SU-DHL-6 (cell line): ENCODE measurements around the gene ALX4.

Experiments
- H2AFZ ChIP-seq: fragments of 200-600 bp; sonication (generic); 2 replicates; pipeline ENCODE4 v1.6.1; 2014; ENCODE audit warnings: low read depth, mild to moderate bottlenecking, moderate library complexity, mixed read lengths, antibody characterized with exemption, low read length; ENCODE audit not compliant: severe bottlenecking
- H3F3A ChIP-seq: fragments of 200-600 bp; shearing (Covaris generic); 2 replicates; pipeline ENCODE4 v1.6.0; 2016; ENCODE audit warnings: antibody characterized with exemption, mild to moderate bottlenecking; ENCODE audit not compliant: insufficient read depth
- H3K27ac ChIP-seq: fragments of 200-600 bp; sonication (generic); 2 replicates; pipeline ENCODE4 v1.5.1; 2016; ENCODE audit warnings: low read depth, mild to moderate bottlenecking, low read length, moderate library complexity, mixed read lengths
- H3K27me3 ChIP-seq: fragments of 200-600 bp; sonication (generic), shearing (Covaris generic); 2 replicates; pipeline ENCODE4 v1.6.0; 2014; ENCODE audit warnings: mild to moderate bottlenecking, low read length
- H3K36me3 ChIP-seq: fragments of 200-600 bp; sonication (generic); 2 replicates; pipeline ENCODE4 v1.6.1; 2014; ENCODE audit warnings: mild to moderate bottlenecking, low read length, mixed read lengths
- H3K4me2 ChIP-seq: fragments of 300-600, 200-600 bp; shearing (Covaris generic), sonication (generic); 2 replicates; pipeline ENCODE4 v1.6.0; 2014; ENCODE audit warnings: low read length, low read depth, mild to moderate bottlenecking; ENCODE audit not compliant: poor library complexity, severe bottlenecking
- H3K4me3 ChIP-seq: fragments of 200-600 bp; sonication (generic); 2 replicates; pipeline ENCODE4 v1.5.1; 2014; ENCODE audit warnings: antibody characterized with exemption, low read length, mild to moderate bottlenecking, mixed read lengths; ENCODE audit not compliant: insufficient read depth, poor library complexity, severe bottlenecking
- H3K79me2 ChIP-seq: fragments of 200-600 bp; sonication (generic); 2 replicates; pipeline ENCODE4 v1.6.1; 2014; ENCODE audit warnings: mild to moderate bottlenecking, low read length, moderate library complexity; ENCODE audit not compliant: insufficient read depth
- H3K9ac ChIP-seq: fragments of 200-600 bp; sonication (generic); 2 replicates; pipeline ENCODE4 v1.7.0; 2014; ENCODE audit warnings: mild to moderate bottlenecking, low read length
- H3K9me2 ChIP-seq: fragments of 200-600 bp; sonication (generic); replicated peaks from 2 replicates; pipeline ENCODE4 v1.6.1; 2014; ENCODE audit warnings: low read length; ENCODE audit not compliant: insufficient read depth
- H3K9me3 ChIP-seq: fragments of 200-600 bp; sonication (generic); 2 replicates; pipeline ENCODE4 v1.6.1; 2014; ENCODE audit warnings: low read length, mixed read lengths; ENCODE audit not compliant: insufficient read depth
- H4K20me1 ChIP-seq: fragments of 200-600 bp; sonication (generic); 2 replicates; pipeline ENCODE4 v1.6.1; 2014; ENCODE audit warnings: low read depth, mild to moderate bottlenecking, antibody characterized with exemption, low read length, moderate library complexity, mixed read lengths
- EZH2phosphoT487 ChIP-seq: fragments of 200-600 bp; sonication (generic), shearing (Covaris generic); conservative IDR thresholded peaks from 2 replicates; pipeline ENCODE4 v1.6.1; 2018; ENCODE audit warnings: mild to moderate bottlenecking, antibody characterized with exemption, low read length, moderate library complexity, mixed read lengths
- TF ChIP-seq, protein P1 (sequence below): fragments of 200-600 bp; sonication (generic); IDR thresholded peaks from one replicate; pipeline ENCODE4 v1.5.1; 2017; ENCODE audit warnings: antibody characterized with exemption, mild to moderate bottlenecking, low read length, moderate library complexity; ENCODE audit not compliant: insufficient read depth, poor library complexity, severe bottlenecking

The ALX4 gene

DNA sequence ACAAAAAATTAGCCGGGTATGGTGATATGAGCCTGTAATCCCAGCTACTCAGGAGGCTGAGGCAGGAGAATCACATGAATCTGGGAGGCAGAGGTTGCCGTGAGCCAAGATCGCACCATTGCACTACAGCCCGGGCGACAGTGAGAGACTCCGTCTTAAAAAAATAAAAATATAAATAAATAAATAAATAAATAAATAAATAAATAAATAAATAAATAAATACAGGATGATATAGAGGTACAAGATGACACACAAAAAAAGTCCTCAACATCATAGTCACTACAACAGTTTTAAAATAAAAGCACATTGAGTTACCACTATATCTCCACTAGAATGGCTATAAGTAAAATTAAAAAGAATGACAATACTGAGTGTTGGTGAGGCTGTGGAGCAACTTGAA, 97.8 kb downstream of the ALX4 start:
- peaks cover 2% of the 10 kb centered on the region; the same call in 1 of the 2 replicates for H3K36me3 ChIP-seq
- no peaks in the 10 kb centered on the region for H3K79me2 ChIP-seq
- no peak overlapping the region for H2AFZ ChIP-seq
- no peak overlapping the region for H3K9ac ChIP-seq
- no peaks in the 10 kb centered on the region for H3K9me2 ChIP-seq
- no peaks in the 10 kb centered on the region for H3K9me3 ChIP-seq
- no peaks in the 10 kb centered on the region for H4K20me1 ChIP-seq
- TF ChIP-seq, protein P1, sequence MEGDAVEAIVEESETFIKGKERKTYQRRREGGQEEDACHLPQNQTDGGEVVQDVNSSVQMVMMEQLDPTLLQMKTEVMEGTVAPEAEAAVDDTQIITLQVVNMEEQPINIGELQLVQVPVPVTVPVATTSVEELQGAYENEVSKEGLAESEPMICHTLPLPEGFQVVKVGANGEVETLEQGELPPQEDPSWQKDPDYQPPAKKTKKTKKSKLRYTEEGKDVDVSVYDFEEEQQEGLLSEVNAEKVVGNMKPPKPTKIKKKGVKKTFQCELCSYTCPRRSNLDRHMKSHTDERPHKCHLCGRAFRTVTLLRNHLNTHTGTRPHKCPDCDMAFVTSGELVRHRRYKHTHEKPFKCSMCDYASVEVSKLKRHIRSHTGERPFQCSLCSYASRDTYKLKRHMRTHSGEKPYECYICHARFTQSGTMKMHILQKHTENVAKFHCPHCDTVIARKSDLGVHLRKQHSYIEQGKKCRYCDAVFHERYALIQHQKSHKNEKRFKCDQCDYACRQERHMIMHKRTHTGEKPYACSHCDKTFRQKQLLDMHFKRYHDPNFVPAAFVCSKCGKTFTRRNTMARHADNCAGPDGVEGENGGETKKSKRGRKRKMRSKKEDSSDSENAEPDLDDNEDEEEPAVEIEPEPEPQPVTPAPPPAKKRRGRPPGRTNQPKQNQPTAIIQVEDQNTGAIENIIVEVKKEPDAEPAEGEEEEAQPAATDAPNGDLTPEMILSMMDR = no peak
- TF ChIP-seq EZH2phosphoT487 = no peak
- no peaks in the 10 kb centered on the region for H3F3A ChIP-seq
- H3K4me2 ChIP-seq = no peak overlapping the region
- H3K4me3 ChIP-seq = no peak overlapping the region
- no peak overlapping the region for H3K27ac ChIP-seq
- no peaks in the 10 kb centered on the region for H3K27me3 ChIP-seq
